Measurements from ENCODE around the gene SEMA5B.

DNA sequence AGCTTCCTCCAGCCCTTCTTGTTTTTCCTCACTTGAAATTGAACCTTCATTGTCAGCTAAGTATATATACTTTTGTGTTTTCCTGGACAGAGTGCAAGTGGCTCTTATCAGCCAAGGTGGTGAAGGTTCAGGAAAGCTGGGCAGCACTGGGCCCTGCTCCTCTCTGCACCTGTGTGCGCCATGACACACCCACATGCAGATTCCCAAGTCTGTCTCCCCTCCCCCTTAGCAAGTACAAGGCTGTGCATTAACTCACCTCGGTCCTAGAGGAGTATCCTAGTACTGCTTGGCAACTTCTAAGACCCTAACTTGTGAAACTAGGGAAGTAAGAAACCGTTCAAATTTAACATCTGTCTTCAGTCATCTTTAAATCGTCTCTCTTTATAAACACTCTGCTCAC is 146.9 kb downstream of the SEMA5B start:
- TF ChIP-seq CTCF (IDR thresholded peaks at IDR 0.05), result no peak
- no peak for TF ChIP-seq POLR2A (IDR thresholded peaks at IDR 0.05)

Measured in breast epithelium (tissue), 3 donors.